Measurements from ENCODE around the gene SV2C.

Gene SV2C

DNA sequence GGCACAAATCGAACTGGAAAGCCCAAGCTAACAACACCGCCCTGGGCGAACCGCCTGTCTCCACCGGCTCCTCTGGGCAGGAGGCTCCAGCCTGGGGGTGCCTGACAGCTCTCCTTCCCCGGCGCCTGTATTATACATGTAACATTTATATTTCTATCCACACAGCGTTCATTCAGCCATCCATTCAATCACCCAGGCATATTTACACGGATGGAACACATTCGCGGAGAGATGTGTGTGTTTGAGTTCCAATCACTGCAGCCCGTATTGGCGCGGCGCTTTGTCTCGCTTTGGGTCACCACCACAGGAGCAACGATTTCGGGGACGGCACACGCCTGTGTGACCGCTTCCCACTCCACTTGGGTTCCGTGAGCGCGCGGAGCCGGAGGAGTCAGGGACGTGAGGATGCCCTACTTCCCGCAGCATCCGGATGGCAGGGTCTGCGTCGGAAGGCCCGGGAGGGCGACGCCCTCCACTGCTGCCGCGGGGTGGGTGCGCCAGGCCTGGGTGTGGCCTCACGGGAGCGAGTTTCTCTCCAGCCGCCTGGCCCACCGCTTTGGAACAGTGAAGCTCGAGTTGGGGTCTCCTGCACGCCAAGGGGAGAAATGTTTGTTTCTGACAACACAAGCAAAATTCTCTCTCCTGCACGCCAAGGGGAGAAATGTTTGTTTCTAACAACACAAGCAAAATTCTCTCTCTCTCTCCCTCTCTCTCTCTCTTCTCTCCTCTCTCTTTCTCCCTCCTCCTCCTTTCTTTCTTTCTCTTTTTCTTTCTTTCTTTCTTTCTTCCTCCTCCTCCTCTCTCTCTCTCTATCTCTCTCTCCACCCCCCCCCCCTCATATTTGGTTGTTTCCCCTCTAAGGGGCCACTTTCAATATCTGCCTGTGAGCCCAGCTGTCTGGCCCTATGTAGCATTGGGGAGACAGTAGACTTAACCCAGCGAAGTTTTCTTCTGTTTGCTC lies 1.1 kb upstream of the SV2C start:
- peaks cover 7% of the 10 kb centered on the region; the same call in 1 of the 2 replicates for H3K4me1 ChIP-seq (ENCODE audit: control insufficient read depth, insufficient read depth, low read length)
- TF ChIP-seq PRDM1 (tag by site-specific recombination; IDR thresholded peaks at IDR 0.05) (peak; percentile 76; the same call in 1 of the 2 replicates), GLIS2 (tag by site-specific recombination; IDR thresholded peaks at IDR 0.05) (peak; percentile 52), TRIM28 (IDR thresholded peaks at IDR 0.05; ENCODE audit: borderline replicate concordance, low read length) (no peak), ZNF596 (tag by site-specific recombination; IDR thresholded peaks at IDR 0.05) (peak; percentile 73), KLF1 (tag by site-specific recombination; IDR thresholded peaks at IDR 0.05) (peak; percentile 29; the same call in 1 of the 2 replicates), ELK4 (IDR thresholded peaks at IDR 0.05; ENCODE audit: borderline replicate concordance, low read depth, low read length) (no peak), ZNF214 (tag by site-specific recombination; IDR thresholded peaks at IDR 0.05; ENCODE audit: borderline replicate concordance) (no peak), ZNF692 (tag by site-specific recombination; IDR thresholded peaks at IDR 0.05) (no peak), ZNF785 (tag by site-specific recombination; IDR thresholded peaks at IDR 0.05) (no peak), ZNF544 (tag by site-specific recombination; IDR thresholded peaks at IDR 0.05) (no peak), ZNF391 (tag by site-specific recombination; IDR thresholded peaks at IDR 0.05; ENCODE audit: borderline replicate concordance, low read depth) (no peak), ZBTB48 (tag by site-specific recombination; IDR thresholded peaks at IDR 0.05) (peak; percentile 36; the same call in 1 of the 2 replicates), SP2 (tag by site-specific recombination; IDR thresholded peaks at IDR 0.05) (no peak), ZNF335 (tag by site-specific recombination; conservative IDR thresholded peaks at IDR 0.05) (peak; percentile 15; the same call in 1 of the 2 replicates), ZNF155 (tag by site-specific recombination; IDR thresholded peaks at IDR 0.05) (no peak), ZEB2 (tag by site-specific recombination; IDR thresholded peaks at IDR 0.05) (no peak), ZNF404 (tag by site-specific recombination; IDR thresholded peaks at IDR 0.05) (no peak), WT1 (tag by site-specific recombination; IDR thresholded peaks at IDR 0.05) (no peak), ZBTB1 (tag by site-specific recombination; IDR thresholded peaks at IDR 0.05) (no peak), ZNF366 (tag by site-specific recombination; conservative IDR thresholded peaks at IDR 0.05) (peak; percentile 82), ZNF184 (tag by site-specific recombination; IDR thresholded peaks at IDR 0.05) (no peak)
- no peaks in the 10 kb centered on the region for H3K9me3 ChIP-seq (ENCODE audit: control insufficient read depth, insufficient read depth, low read depth, low read length)
- H3K27ac ChIP-seq (ENCODE audit: extremely low read depth, low read depth, low read length) = no peak overlapping the region
- CTCF ChIA-PET = interaction anchor here (0.6 kb wide), 1 partner anchor 127 kb away, joined by 6 read pairs; no protein-coding TSS in a partner anchor
- no peaks in the 10 kb centered on the region for H3K36me3 ChIP-seq (ENCODE audit: control insufficient read depth in 2 of 2, insufficient read depth in 1 of 2, low read length in 2 of 2)
- H3K4me3 ChIP-seq (ENCODE audit: low read depth, low read length) = no peak overlapping the region
- POLR2A ChIA-PET = no interaction called here

- H3K4me1 ChIP-seq (ENCODE audit: control insufficient read depth, insufficient read depth, low read length) = peaks cover 7% of the 10 kb centered on the region; the same call in 1 of the 2 replicates
- no peak overlapping the region for H3K27ac ChIP-seq (ENCODE audit: extremely low read depth, low read depth, low read length)
- ChIA-PET POLR2A (no interaction called here), CTCF (no interaction called here)
- H3K4me3 ChIP-seq (ENCODE audit: low read depth, low read length) = peak overlapping the region; percentile 39
- no peaks in the 10 kb centered on the region for H3K36me3 ChIP-seq (ENCODE audit: control insufficient read depth in 2 of 2, insufficient read depth in 1 of 2, low read length in 2 of 2)
- H3K9me3 ChIP-seq (ENCODE audit: control insufficient read depth, insufficient read depth, low read depth, low read length) = no peaks in the 10 kb centered on the region
- TF ChIP-seq TCF7L2 (IDR thresholded peaks at IDR 0.05; ENCODE audit: borderline replicate concordance, low read depth, low read length) (no peak), GLIS1 (tag by site-specific recombination; IDR thresholded peaks at IDR 0.05) (0 out of 2 replicates have a peak, but pooled peaks have one; percentile 6), GLIS2 (tag by site-specific recombination; IDR thresholded peaks at IDR 0.05) (peak; percentile 82), ZNF521 (tag by site-specific recombination; IDR thresholded peaks at IDR 0.05) (no peak), ZNF677 (tag by site-specific recombination; IDR thresholded peaks at IDR 0.05) (no peak), ZNF174 (tag by site-specific recombination; IDR thresholded peaks at IDR 0.05) (no peak), EGR2 (tag by site-specific recombination; IDR thresholded peaks at IDR 0.05; ENCODE audit: low read depth) (no peak)
- TF ChIP-seq, protein P1, sequence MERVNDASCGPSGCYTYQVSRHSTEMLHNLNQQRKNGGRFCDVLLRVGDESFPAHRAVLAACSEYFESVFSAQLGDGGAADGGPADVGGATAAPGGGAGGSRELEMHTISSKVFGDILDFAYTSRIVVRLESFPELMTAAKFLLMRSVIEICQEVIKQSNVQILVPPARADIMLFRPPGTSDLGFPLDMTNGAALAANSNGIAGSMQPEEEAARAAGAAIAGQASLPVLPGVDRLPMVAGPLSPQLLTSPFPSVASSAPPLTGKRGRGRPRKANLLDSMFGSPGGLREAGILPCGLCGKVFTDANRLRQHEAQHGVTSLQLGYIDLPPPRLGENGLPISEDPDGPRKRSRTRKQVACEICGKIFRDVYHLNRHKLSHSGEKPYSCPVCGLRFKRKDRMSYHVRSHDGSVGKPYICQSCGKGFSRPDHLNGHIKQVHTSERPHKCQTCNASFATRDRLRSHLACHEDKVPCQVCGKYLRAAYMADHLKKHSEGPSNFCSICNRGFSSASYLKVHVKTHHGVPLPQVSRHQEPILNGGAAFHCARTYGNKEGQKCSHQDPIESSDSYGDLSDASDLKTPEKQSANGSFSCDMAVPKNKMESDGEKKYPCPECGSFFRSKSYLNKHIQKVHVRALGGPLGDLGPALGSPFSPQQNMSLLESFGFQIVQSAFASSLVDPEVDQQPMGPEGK (tag by site-specific recombination; IDR thresholded peaks at IDR 0.05) = peak; percentile 44; the same call in 1 of the 2 replicates
Measured at GRCh38 chr5:76083555-76084495, 642 bp downstream of the SV2C start.

All from HEK293 (cell line).